Fibroblast of skin of right quadriceps (primary cell): ENCODE results near the gene KCNQ1.
A peak's percentile ranks its signal among the peaks of the same experiment; 100 is the strongest.

ENCODE experiments used
- DNase-seq: peaks from one replicate; pipeline ENCODE4 v3.0.0-alpha.2; 2013

The KCNQ1 gene

GRCh38 chr11:2426221-2426620, 18.6 kb upstream of the KCNQ1 start:
- DNase-seq = no peak

DNA sequence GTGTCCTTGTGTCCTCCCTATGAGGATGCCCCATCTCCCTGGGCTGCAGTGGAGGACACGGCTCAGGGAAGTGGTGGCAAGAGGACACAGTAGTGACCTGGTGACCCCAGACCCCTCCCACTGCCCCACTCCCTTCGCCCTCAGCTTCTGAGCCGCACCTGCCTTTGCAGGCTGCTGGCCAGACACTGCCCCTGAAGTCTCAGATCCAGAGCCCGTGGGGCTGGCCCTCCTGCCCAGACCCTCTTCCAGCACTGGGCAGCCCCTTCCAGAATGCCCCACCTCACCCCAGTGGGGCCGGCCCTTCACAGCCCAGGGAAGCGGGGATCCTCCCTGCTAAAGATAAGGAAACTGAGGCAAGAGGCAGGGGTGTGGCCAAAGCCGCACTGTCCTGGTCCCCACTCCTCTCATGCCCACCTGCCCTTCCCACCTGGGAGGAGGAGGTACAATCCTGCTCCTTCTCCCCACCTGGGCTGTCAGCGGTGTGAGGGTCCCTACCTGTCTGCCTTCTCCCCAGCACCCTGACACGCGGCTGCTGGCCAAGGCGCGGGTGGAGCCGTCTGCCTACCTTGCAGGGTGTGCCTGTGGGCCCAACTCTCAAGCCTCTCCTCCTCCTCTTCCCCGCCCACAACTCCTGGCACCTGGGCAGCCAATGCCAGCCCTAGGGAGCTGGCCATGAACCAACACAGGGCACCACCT, 17.8 kb upstream of the KCNQ1 start:
- DNase-seq = no peak

DNA sequence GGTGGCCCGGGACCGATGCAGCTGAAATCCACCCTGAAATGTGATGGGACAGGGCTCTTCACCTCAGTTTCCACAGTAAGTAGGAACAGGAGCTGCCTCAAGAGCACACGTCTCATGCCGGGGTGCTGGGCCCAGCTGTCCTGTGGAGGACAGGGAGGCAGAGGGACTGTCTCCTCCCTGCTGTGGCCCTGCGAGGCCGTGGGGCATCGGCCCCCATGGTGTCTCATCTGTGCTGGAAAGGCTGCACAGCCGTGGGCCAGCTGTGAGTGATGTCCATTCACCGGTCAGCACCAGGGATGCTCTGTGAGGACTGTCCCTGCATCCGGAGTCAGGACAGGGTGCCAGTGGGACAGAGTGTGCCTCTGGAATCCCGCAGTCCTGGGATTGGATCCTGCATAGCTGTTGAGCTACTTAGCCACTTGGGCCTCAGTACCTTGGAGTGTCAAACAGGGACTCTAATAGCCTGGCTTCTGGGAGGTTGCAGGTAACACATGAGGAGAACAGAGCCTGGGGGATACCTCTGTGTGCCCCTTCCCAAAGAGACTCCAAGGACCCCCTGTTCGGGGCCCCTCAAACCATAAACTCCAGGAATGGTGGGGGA, 17.0 kb upstream of the KCNQ1 start:
- DNase-seq = no peak

- DNase-seq = peak; percentile 24
Measured at GRCh38 chr11:2428322-2428795, 16.4 kb upstream of the KCNQ1 start.

DNA sequence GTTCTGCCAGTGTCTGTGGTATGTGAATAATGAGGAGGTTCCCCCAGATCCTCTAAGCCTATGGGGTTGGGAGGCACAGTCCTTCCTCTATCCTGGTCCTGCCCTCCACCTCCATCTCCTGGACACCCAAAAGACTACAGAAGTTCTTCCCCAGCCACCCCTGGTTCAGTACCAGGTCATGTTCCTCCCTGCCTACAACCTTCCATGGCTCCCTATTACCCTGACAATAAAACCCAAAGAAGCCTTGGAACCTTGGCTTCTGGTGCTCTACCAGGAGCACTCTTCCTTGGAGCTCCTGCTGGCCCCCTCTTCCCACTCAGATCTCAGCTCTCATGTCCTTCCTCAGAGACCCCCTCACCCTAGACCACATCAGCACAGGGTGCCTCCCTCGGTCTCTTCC, 13.4 kb upstream of the KCNQ1 start:
- DNase-seq = no peak

GRCh38 chr11:2432171-2432621, 12.6 kb upstream of the KCNQ1 start:
- DNase-seq = no peak

GRCh38 chr11:2432628-2433071, 12.2 kb upstream of the KCNQ1 start:
- DNase-seq = no peak

GRCh38 chr11:2433106-2433925, 11.5 kb upstream of the KCNQ1 start:
- DNase-seq = no peak

DNA sequence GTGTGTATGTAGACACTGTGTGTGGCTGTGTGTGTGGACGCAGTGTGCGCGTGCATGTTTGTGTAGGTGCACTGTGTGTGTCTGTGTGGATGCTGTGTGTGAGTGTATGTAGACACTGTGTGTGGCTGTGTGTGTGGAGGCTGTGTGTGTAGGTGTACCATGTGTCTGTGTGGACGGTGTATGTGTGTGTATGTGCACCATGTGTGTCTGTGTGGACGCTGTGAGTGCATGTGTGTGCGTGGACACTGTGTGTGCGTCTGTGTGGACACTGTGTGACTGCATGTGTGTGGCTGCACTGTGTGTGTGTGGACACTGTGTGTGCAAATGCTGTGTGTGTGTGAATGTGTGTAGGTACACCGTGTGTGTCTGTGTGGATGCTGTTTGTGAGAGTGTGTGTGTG, 10.8 kb upstream of the KCNQ1 start:
- DNase-seq = no peak

DNA sequence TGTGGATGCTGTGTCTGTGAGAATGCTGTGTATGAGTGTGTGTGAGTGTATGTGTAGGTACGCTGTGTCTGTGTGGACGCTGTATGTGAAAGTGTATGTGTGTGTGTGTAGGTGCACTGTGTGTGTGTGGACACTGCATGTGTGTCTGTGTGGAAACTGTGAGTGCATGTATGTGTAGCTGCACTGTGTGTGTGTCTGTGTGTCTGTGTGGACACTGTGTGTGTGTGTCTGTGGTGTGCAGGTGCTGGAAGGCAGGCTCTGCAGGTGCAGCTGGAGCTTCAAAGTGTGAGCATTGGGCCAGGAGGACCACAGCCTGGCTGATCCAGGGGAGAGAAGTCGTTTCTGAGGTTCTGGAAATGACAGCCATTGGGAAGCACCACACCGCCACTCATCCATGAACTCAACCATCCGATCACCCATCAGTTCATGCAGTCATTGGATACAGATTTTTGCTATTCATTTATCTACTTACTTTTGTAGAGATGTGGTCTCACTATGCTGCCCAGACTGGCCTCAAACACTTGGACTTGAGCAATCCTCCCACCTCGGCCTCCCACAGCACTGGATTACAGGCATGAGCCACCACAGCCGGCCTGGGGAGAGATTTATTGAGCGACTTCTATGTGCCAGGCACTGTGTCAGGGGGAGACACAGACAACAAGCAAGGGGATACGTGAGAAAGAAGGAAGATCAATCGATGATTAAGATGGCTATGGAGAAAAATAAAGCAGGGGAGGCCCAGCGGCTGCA, 10.1 kb upstream of the KCNQ1 start:
- DNase-seq = no peak

DNA sequence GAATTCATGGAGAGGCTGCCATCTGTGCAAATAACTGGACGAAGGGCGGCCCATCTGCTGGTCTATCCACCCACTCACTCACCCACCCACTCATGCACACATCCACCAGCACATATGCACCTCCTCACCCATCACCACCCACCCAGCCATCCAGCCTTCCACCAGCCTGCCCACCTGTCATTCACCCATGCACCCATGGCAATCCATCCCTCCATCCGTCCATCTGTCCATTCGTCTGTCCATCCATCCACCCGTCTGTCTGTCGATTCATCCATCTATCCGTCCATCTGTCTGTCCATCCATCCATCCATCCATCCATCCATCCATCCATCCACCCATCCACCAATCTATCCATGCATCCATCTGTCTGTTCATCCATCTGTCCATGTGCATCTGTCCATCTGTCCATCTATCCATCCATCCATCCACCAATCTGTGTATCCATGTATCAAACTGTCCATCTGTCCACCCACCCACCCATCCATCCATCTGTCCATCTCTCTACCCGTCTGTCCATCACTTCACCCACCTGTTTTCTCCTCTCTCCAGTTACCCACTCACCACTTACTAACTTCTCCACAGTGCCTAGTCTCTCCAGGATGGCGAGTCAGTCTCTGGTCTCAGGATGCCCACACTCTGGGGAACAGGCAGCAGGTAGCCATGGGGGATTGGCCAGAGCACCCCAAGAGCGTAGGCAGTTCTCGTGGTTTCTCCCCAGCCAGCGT, 9.4 kb upstream of the KCNQ1 start:
- DNase-seq = no peak

DNA sequence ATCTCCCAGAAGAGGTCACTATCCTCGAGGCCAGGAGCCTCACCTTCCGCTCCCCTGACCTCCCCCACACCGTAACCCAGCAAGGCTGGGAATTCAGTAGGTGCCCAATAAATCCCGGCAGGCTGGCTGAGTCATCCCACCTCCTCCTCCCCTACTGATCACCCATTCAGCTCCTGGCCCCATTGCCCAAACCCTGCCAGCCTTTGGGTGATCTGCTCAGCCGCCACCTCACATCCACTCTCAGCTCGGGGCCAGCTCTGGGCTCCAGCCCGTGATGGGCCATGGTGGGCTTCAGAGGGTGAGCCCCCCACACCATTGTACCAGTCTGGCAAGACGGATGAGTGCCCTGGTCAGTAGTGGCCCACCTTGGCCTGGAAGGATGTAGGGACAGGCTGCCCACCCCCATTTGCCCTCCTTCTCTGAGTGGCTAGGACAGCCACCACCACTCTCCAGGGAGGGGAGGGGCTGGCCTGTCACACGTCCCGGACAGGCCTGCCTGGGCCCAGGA, 8.7 kb upstream of the KCNQ1 start:
- DNase-seq = no peak

DNA sequence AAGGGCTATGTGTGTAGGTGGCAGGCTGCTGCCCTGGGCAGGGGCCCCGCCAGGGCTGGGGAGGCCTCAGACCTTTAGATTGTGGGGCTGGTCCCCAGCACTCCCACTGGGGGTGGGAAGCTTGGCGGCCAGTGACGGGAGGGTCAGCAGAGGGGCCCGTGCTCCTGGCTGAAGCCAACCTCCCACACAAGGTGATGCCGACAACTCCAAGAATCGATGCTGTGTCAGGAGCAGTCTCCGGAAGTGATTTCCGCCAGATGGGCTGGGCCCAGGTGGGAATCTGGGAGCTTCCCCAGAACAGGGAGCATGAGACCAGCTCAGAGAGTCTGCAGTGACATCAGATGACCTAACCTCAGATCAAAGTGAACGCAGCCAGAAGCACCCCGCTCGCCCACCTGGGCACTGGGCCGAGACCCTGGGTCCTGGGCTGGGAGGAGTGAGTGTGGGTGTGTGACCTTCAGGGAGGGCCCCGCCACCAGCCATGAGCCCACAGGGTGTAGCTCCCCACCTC, 8.2 kb upstream of the KCNQ1 start:
- no peak for DNase-seq

GRCh38 chr11:2437516-2437915, 7.3 kb upstream of the KCNQ1 start:
- no peak for DNase-seq

GRCh38 chr11:2439820-2440219, 5.0 kb upstream of the KCNQ1 start:
- DNase-seq = no peak

DNA sequence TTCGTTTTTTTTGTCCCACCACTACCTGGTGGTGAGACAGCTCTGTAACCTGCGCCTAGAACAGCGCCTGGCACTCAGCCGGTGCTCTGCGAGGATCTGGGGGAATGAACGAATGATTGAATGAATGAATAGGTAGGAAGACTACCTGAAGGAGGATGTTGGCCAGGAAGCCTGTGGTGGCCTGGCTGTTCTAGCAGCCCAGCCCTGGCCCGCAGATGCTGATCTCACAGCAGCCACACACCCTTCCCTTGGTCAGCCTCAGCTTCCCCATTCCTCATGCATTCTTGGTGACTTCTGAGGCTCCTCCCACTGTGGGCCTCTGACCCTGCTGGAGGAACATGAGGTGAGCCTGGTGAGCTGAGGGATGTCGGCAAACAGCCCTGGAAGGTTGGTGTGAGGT, 4.2 kb upstream of the KCNQ1 start:
- DNase-seq = no peak

DNA sequence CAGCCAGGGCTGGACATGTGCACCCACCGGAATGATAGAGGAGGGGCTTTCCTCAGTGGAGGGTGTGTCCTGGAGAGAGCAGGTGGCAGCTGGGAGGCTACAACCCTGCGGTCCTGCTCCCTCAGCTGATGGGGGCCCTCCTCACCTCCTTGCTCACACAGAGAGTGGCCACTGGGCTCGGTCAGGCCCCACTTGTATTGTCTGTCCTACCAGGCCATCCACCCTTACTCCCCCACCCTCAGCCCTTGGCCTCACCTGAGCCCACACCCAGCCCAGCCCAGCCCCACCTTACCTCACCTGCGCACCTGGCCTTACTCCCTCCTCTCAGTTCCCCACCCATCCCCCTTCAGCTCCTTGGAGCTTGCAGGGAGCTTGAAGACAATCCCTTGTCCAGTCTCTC, 3.6 kb upstream of the KCNQ1 start:
- DNase-seq = no peak

- DNase-seq = no peak
Measured at GRCh38 chr11:2442589-2442988, 2.2 kb upstream of the KCNQ1 start.

GRCh38 chr11:2443406-2443805, 1.4 kb upstream of the KCNQ1 start:
- DNase-seq = no peak

DNA sequence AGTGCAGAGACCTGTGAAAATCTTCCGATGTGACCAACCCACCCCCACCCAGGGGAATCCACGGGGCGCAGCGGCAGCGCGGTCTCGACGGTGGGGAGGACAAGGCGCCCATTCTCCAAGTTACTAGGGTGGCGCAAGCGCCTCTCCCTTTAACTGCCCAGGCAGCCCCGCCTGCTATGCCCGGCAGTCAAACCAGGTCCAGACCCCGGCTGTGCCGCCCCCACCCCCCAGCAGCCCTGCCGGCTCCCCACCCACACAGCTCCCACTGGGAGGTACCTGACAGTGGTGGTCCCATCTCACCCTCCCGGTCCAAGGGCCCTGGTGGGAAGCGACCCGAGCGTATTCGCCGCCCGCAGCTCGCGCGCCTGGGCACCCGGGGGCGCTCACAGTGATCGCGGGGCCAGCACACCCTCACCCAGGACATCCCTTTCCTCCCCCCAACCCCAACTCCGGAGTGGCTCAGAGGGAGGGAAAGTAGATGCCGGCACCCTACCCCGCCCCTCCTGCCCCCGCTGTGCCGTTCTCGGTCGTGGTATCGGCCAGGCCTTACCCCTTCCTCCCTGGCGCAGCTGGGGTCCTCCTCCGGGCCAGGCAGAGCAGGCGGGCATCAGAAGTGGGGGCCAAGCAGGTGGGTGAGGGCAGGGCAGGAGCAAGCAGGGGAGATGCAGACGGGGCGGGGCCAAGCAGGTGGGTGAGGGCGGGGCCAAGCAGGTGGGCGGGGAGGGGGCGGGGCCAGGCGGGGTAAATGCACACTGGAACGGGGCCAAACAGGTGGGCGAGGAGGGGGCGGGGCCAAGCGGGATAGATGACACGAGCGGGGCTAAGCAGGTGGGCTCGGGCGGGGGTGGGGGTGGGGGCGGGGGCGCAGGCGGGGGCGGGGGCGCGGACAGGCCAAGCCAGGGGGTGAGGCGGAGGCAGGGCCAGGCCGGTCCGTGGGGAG, 657 bp upstream of the KCNQ1 start, which contains the start of gene TRPM5:
TRPM5 (minus strand) TSS at position 634 of the 940 bp plus-strand sequence. CDS start 21,478 bp downstream, outside the sequence.
- DNase-seq = no peak
